Activated CD4-positive, alpha-beta T cell treated with anti-CD3 and anti-CD28 coated beads for 36 hours (primary cell): ENCODE results near the gene CTIF. TPM values are rescaled to one million over a fixed set of nuclear protein-coding genes. Genes with fewer than 3 reads are reported as not detected.

ENCODE experiments used
- ATAC-seq: fragments of 200-7000 bp; cut with Tn5 transposase; one replicate; pipeline ENCODE4 v1.10.0; 2021; ENCODE audit warnings: mild to moderate bottlenecking, moderate library complexity
- CTCF ChIA-PET: fragments of 350-600 bp; sonication (Branson Sonifier 250); formaldehyde crosslinking; loops from one replicate; lab custom pipeline; 2021; ENCODE audit warnings: antibody characterized with exemption; lab: Charles Lee
- POLR2A ChIA-PET: fragments of 350-600 bp; sonication (Branson Sonifier 250); formaldehyde crosslinking; loops from one replicate; lab custom pipeline; 2021; ENCODE audit warnings: antibody characterized with exemption, inconsistent platforms; lab: Charles Lee
- DNase-seq: peaks from one replicate; pipeline ENCODE4 v3.0.0-alpha.2; 2020
- H3K27ac Mint-ChIP-seq: one replicate; pipeline ENCODE4 v1.8.0; 2021; ENCODE audit warnings: mixed read lengths
- H3K27me3 Mint-ChIP-seq: one replicate; pipeline ENCODE4 v1.8.0; 2021; ENCODE audit warnings: mixed read lengths
- H3K36me3 Mint-ChIP-seq: one replicate; pipeline ENCODE4 v1.8.0; 2021; ENCODE audit warnings: low read depth, mixed read lengths
- H3K4me1 Mint-ChIP-seq: one replicate; pipeline ENCODE4 v1.8.0; 2021; ENCODE audit warnings: mixed read lengths
- H3K4me3 Mint-ChIP-seq: one replicate; pipeline ENCODE4 v1.8.0; 2021; ENCODE audit warnings: mild to moderate bottlenecking, moderate library complexity, mixed read lengths
- H3K9me3 Mint-ChIP-seq: one replicate; pipeline ENCODE4 v1.8.0; 2021; ENCODE audit warnings: low read depth, mixed read lengths
- intact Hi-C, 2 experiments: fragments of 100-400 bp; cut with DNase I in 1 of 2; cut with micrococcal nuclease in 1 of 2; formaldehyde crosslinking; loops; one replicate each; pipeline versions ENCODE4 v1.14.2 to v1.15.1; 2022 to 2024; cut with DNase I, micrococcal nuclease
- total RNA-seq, 2 experiments: library from RNA; stranded (reverse); gene quantifications; one replicate each; pipeline ENCODE4 v1.2.3, GENCODE V29; 2021

CTIF gene
- total RNA-seq, 2 experiments from 2014 or later: 4.5 to 5.3 TPM

DNA sequence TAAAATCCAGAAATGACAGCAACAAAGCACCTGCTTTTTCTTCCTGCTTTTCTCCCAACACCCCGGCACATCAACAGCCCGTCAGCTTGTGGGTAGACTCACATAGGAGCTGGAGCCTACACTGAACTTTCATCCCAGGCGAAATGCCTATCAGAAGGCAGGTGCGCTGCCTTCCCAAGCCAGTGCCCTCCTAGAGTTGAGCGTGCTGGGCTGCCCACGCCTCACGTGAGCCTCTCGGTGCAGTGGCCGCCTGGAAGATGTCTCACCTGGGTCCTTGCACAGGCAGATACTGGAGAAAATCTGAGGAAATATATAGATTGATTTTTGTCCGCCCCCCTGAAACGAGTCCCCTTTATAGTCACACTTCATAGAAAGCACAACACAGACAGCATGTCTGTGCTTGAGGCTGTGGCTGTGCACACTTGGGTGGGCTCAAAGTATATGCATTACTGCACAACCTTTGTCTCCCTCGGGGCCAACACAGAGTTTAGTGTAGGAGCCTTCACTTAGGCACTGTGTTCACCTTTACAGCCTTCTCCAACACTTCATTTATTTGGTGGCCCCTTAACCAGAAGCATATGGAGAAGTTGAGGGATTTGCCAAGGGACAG lies 299.4 kb downstream of the CTIF start:
- Mint-ChIP-seq H3K4me3 (no peak overlapping the region), H3K36me3 (no peaks in the 10 kb centered on the region), H3K9me3 (no peaks in the 10 kb centered on the region), H3K27me3 (no peaks in the 10 kb centered on the region), H3K4me1 (peaks cover 80% of the 10 kb centered on the region), H3K27ac (no peak overlapping the region)
- intact Hi-C loops: no loop called here
- CTCF ChIA-PET: no interaction called here
- POLR2A ChIA-PET: no interaction called here
- ATAC-seq (no peak), DNase-seq (no peak)

DNA sequence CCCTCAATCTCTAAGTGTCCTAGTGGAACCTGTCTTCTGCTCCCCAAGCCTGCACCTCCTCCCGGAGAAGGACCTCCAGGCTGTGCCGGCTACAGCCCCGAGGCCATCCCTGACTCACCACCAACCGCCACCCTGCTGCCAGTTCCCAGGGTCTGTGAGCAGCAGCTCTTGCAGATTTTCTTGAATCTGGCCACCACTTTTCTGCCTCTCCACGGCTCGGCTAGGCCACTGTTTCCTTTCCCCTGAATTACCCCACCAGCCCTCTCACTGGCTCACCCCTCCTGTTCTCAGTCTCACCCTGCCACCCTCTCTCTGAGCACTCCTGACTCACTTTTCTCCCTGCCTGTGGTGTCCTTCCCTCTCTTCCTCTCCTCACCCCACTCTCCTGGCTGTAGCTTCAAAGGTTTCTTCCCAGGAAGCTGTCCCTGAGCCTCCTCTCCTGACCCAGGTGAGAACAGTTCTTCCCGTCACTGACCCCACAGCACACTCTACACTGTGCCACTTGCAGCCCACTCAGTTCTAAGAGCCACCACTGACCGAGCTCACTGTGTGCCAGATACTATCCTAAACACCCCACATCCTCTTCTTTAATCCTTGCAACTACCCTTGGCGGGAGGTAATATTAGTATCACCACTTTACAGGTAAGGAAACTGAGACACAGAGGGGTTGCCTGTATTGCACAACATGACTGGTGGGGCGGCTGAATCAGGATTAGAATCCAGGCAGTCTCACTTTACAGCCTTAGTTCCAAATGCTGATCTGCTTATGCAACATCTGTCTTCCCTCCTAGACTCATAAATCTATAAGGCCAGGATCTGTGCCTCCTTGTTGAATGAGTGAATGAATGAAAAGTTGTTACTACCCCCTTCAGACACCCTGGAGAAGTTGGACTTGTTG lies 300.3 kb downstream of the CTIF start:
- intact Hi-C loops: no loop called here
- H3K36me3 Mint-ChIP-seq: no peaks in the 10 kb centered on the region
- H3K27me3 Mint-ChIP-seq: no peaks in the 10 kb centered on the region
- H3K27ac Mint-ChIP-seq: peak overlapping the region; percentile 44
- no peak for ATAC-seq
- peak overlapping the region; percentile 13 for H3K4me3 Mint-ChIP-seq
- CTCF ChIA-PET: no interaction called here
- POLR2A ChIA-PET: no interaction called here
- DNase-seq: peak; percentile 39
- H3K9me3 Mint-ChIP-seq: no peaks in the 10 kb centered on the region
- peaks cover 79% of the 10 kb centered on the region for H3K4me1 Mint-ChIP-seq

- Mint-ChIP-seq H3K9me3 (no peaks in the 10 kb centered on the region), H3K4me1 (peaks cover 75% of the 10 kb centered on the region), H3K36me3 (no peaks in the 10 kb centered on the region), H3K27me3 (no peaks in the 10 kb centered on the region), H3K4me3 (no peak overlapping the region), H3K27ac (peak overlapping the region; percentile 2)
- CTCF ChIA-PET: interaction anchor here (0.6 kb wide), 1 partner anchor 44 kb away, joined by 3 read pairs; no protein-coding TSS in a partner anchor
- POLR2A ChIA-PET: no interaction called here
- ATAC-seq: no peak
- no peak for DNase-seq
- intact Hi-C loops: no loop called here
These were observed 301.1 kb downstream of the CTIF start for GRCh38 chr18:48839819-48840490.

DNA sequence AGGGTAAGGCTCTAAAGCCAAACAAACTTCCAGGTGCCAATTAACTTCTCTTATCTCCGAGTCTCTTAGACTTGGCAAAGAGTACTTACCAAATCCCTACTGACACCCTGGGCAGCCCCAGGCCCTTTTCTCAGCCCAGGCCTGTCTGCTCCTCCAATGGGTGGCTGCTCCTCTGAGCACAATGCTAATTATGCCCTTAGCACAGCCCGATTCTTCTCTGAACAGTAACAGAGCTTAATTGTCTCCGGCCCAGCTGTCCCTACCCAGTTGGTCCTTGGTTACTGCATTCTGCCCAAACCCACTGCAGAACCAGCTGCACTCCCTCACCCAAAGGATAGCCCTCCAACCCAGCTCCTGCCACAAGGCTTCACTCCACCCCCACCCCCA lies 301.7 kb downstream of the CTIF start:
- Mint-ChIP-seq H3K27me3 (no peaks in the 10 kb centered on the region), H3K9me3 (no peaks in the 10 kb centered on the region), H3K4me3 (no peak overlapping the region), H3K36me3 (no peaks in the 10 kb centered on the region), H3K27ac (no peak overlapping the region), H3K4me1 (peaks cover 69% of the 10 kb centered on the region)
- ATAC-seq: no peak
- CTCF ChIA-PET: interaction anchor here (0.6 to 0.7 kb wide), 3 partner anchors 32 to 44 kb away, joined by 3 to 4 read pairs (median 3); no protein-coding TSS in a partner anchor
- intact Hi-C loops: no loop called here
- DNase-seq: no peak
- POLR2A ChIA-PET: no interaction called here

DNA sequence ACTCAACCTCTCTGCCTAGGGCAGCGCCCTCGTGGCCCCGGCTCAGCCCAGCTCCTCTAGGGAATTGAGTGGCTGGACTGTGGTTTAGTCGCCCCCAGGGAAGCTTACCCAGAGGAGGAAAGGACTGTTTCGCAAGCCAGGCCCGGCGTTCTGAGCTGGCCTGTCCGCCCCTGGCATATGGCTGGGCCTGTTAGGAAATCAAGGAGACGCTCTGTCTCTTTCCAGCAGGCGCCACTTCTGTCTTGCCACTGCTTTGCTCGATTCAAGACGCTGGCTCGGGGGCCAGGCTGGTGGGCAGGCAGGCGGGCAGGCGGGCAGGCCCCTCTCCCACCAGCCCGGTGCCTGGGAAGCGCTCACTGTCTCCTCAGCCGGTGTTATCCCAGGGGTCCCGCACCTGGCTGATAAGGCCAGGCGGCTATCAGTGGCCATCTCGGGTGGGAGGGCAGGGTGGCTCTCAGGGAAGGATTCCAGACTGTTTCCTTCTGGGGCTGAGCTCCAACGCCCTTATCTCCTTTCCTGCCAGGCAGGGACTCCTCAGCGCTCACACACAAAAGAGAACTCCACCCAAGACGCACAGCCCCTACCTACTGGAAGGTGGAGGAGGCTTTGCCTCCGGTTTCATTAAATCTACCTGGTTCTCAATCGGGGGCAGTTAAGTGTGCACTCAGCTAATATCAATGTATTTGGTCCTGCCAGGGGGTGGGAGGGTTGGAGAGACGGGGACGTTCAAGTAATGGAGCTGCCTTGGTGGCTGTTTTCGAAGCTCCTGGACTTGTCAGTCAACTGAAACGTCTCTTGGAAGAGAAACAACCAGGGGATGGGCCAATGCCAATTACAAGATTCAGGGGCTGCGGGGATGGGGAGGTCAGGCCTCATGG lies 302.8 kb downstream of the CTIF start:
- ChIA-PET POLR2A (no interaction called here), CTCF (interaction anchor here (0.6 to 1.6 kb wide), 3 partner anchors 10 to 93 kb away, joined by 3 to 4 read pairs (median 3); no protein-coding TSS in a partner anchor)
- peak overlapping the region; percentile 73 for H3K27ac Mint-ChIP-seq
- ATAC-seq (no peak), DNase-seq (no peak)
- H3K36me3 Mint-ChIP-seq: no peaks in the 10 kb centered on the region
- peaks cover 69% of the 10 kb centered on the region for H3K4me1 Mint-ChIP-seq
- no peaks in the 10 kb centered on the region for H3K27me3 Mint-ChIP-seq
- intact Hi-C loops: no loop called here
- no peak overlapping the region for H3K4me3 Mint-ChIP-seq
- H3K9me3 Mint-ChIP-seq: peaks cover 2% of the 10 kb centered on the region

DNA sequence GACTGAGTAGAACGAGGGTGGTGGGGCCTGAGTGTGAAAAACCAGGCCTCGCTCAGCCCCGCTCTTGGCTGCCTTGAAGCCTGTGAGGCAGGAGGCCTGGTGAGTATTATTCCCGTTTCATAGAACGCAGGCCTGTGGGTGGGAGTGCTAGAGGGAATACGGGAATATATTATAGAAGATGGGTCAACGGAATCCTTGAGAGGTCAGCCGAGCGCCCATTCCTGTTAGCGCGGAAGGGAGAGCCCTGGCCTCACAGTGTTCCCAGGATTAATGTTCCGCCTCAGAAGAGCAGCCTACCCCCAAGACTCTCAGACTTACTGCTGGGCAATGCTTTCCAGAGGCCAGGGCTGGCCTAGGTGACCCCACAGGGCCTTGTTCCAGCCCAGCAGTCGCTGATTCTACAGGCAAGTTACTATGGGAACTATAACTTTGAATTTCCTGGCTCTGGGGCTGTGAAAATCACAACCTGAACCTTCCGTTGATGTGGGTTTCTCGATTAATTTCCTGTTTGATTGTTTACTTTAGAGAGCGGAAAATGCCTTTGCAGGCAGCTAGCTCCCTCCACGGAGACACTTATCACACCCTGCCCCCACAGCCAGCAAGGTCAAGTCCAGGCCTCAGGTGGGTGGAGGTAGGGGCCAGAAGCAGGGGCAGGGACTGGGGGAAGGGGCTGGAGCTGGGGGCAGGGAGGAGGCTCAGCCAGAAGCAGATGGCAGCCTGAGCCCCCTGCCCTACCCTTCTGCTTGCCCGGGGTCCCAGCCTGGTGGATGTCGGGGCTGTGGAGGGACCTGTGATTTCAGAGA lies 303.6 kb downstream of the CTIF start:
- CTCF ChIA-PET: interaction anchor here (0.7 to 1.6 kb wide), 2 partner anchors 11 to 269 kb away, joined by 3 to 4 read pairs; no protein-coding TSS in a partner anchor
- Mint-ChIP-seq H3K36me3 (no peaks in the 10 kb centered on the region), H3K4me3 (no peak overlapping the region), H3K4me1 (peaks cover 64% of the 10 kb centered on the region), H3K27me3 (no peaks in the 10 kb centered on the region), H3K27ac (peak overlapping the region; percentile 73), H3K9me3 (peaks cover 3% of the 10 kb centered on the region)
- ATAC-seq (peak; percentile 70), DNase-seq (peak; percentile 58)
- intact Hi-C loops: no loop called here
- POLR2A ChIA-PET: no interaction called here

- Mint-ChIP-seq H3K36me3 (no peaks in the 10 kb centered on the region), H3K9me3 (peaks cover 3% of the 10 kb centered on the region), H3K27me3 (no peaks in the 10 kb centered on the region), H3K4me1 (peaks cover 58% of the 10 kb centered on the region), H3K4me3 (no peak overlapping the region), H3K27ac (peak overlapping the region; percentile 73)
- ChIA-PET POLR2A (interaction anchor here (1.0 kb wide), 1 partner anchor 11 kb away, joined by 8 read pairs; no protein-coding TSS in a partner anchor), CTCF (interaction anchor here (0.7 kb wide), 1 partner anchor 268 kb away, joined by 3 read pairs; no protein-coding TSS in a partner anchor)
- intact Hi-C loops: no loop called here
- ATAC-seq (no peak), DNase-seq (no peak)
These were observed 304.3 kb downstream of the CTIF start for GRCh38 chr18:48843162-48843561.

DNA sequence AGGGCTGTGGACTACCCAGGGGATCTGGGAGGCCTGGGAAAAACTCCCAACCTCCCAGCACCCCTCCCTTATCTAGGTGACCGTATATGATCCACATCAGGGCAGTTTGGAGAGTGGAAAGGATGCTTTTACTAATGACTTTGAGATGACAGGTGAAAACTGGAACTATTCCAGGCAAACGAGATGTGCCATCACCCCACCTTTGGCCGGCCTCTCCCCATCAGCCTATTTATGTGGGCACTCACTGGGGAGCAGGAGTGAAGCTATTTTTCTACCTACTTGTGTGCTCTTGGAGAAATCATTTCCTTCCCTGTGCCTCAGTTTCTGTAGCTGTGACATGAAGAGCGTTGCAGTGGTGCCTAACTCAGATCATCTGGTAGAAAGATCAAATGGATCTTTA lies 304.8 kb downstream of the CTIF start:
- no peak for ATAC-seq
- POLR2A ChIA-PET: interaction anchor here (1.0 kb wide), 1 partner anchor 12 kb away, joined by 8 read pairs; no protein-coding TSS in a partner anchor
- CTCF ChIA-PET: interaction anchor here (1.0 to 1.1 kb wide), 3 partner anchors 8 to 52 kb away, joined by 4 read pairs; no protein-coding TSS in a partner anchor
- Mint-ChIP-seq H3K36me3 (no peaks in the 10 kb centered on the region), H3K27ac (peak overlapping the region; percentile 73), H3K9me3 (peaks cover 3% of the 10 kb centered on the region), H3K27me3 (no peaks in the 10 kb centered on the region), H3K4me1 (peaks cover 53% of the 10 kb centered on the region), H3K4me3 (no peak overlapping the region)
- DNase-seq: no peak
- intact Hi-C loops: no loop called here

GRCh38 chr18:48844271-48844670 lies 305.4 kb downstream of the CTIF start:
- H3K27me3 Mint-ChIP-seq: no peaks in the 10 kb centered on the region
- ATAC-seq (no peak), DNase-seq (no peak)
- no peaks in the 10 kb centered on the region for H3K36me3 Mint-ChIP-seq
- H3K9me3 Mint-ChIP-seq: peaks cover 3% of the 10 kb centered on the region
- no peak overlapping the region for H3K27ac Mint-ChIP-seq
- ChIA-PET POLR2A (no interaction called here), CTCF (interaction anchor here (0.7 to 1.1 kb wide), 4 partner anchors 9 to 51 kb away, joined by 3 to 4 read pairs (median 4); no protein-coding TSS in a partner anchor)
- H3K4me1 Mint-ChIP-seq: peaks cover 47% of the 10 kb centered on the region
- intact Hi-C loops: no loop called here
- H3K4me3 Mint-ChIP-seq: no peak overlapping the region

- DNase-seq: no peak
- POLR2A ChIA-PET: no interaction called here
- Mint-ChIP-seq H3K27me3 (no peaks in the 10 kb centered on the region), H3K4me1 (peaks cover 38% of the 10 kb centered on the region), H3K36me3 (no peaks in the 10 kb centered on the region), H3K4me3 (no peak overlapping the region), H3K27ac (no peak overlapping the region), H3K9me3 (peaks cover 3% of the 10 kb centered on the region)
- intact Hi-C loops: no loop called here
- CTCF ChIA-PET: no interaction called here
- ATAC-seq: no peak
These were observed 306.3 kb downstream of the CTIF start for GRCh38 chr18:48845174-48845573.
